Lung (tissue), 12 donors: ENCODE measurements around the gene LMAN2L. TPM values are rescaled to one million over a fixed set of nuclear protein-coding genes. Genes with fewer than 3 reads are reported as not detected.

Source experiments
- ATAC-seq: fragments of 200-7000 bp; cut with Tn5 transposase; one replicate; pipeline ENCODE4 v1.9.1; 2020; ENCODE audit warnings: moderate number of reproducible peaks; ENCODE audit not compliant: insufficient read depth, low FRiP score
- DNase-seq, 3 donors: peaks; one replicate each; pipeline ENCODE4 v3.0.0-alpha.2; 2013 to 2017
- H3K27ac ChIP-seq, 2 donors: one replicate each; pipeline ENCODE4 v1.5.1; 2013; ENCODE audit warnings: mild to moderate bottlenecking in 2 of 2, moderate library complexity in 2 of 2, control low read depth in 1 of 2, inconsistent platforms in 1 of 2, low read depth in 1 of 2, low read length in 1 of 2
- H3K27me3 ChIP-seq, 3 donors: one replicate each; pipeline ENCODE4 v1.5.1; 2013; ENCODE audit warnings: low read length in 2 of 3; ENCODE audit not compliant: control insufficient read depth in 3 of 3, insufficient read depth in 3 of 3
- H3K36me3 ChIP-seq, 4 donors: one replicate each; pipeline ENCODE4 v1.5.1; 2013; ENCODE audit warnings: low read length in 4 of 4, mild to moderate bottlenecking in 1 of 4, moderate library complexity in 1 of 4; ENCODE audit not compliant: control insufficient read depth in 4 of 4, insufficient read depth in 4 of 4
- H3K4me1 ChIP-seq, 5 donors: one replicate each; pipeline ENCODE4 v1.5.1; 2013; ENCODE audit warnings: low read length in 5 of 5, mild to moderate bottlenecking in 2 of 5, moderate library complexity in 1 of 5; ENCODE audit not compliant: control insufficient read depth in 5 of 5, insufficient read depth in 5 of 5
- H3K4me3 ChIP-seq: one replicate; pipeline ENCODE4 v1.5.1; 2013; ENCODE audit warnings: mild to moderate bottlenecking, control low read depth, moderate library complexity
- H3K9ac ChIP-seq, 2 donors: one replicate each; pipeline ENCODE4 v1.5.1; 2013; ENCODE audit warnings: low read length in 2 of 2, control low read depth in 1 of 2; ENCODE audit not compliant: insufficient read depth in 1 of 2
- H3K9me3 ChIP-seq, 4 donors: one replicate each; pipeline ENCODE4 v1.5.1; 2013; ENCODE audit warnings: low read length in 3 of 4, mild to moderate bottlenecking in 1 of 4, moderate library complexity in 1 of 4; ENCODE audit not compliant: control insufficient read depth in 4 of 4, insufficient read depth in 3 of 4
- WGBS, 2 donors: extraction: QIAGEN DNeasy Blood & Tissue Kit; methylation state at CpG; one replicate each; pipeline ENCODE4 v1.1.7; 2013; 5-methylcytosine and 5-hydroxymethylcytosine counted together
- polyA plus RNA-seq, 2 donors: library from polyadenylated mRNA; stranded (reverse); fragments of 200-250 nt; gene quantifications; one replicate each; pipeline ENCODE4 v1.2.1, GENCODE V29; 2013
- total RNA-seq, 2 donors: library from RNA; depleted of rRNA in 1 of 2; stranded (reverse); fragments of >200 nt in 1 of 2; gene quantifications; one replicate each; pipeline ENCODE4 v1.2.1, GENCODE V29; 2014 to 2021
- TF ChIP-seq, protein P1 (sequence below): IDR thresholded peaks from 2 replicates; pipeline ENCODE4 v1.5.1; 2012; ENCODE audit warnings: mild to moderate bottlenecking; ENCODE audit errors: control extremely low read depth, extremely low read depth
- donor health status: control.
- donor health status: control.
- donor health status: Bipolar disorder and iron deficiency.
- donor health status: healthy.
- donor health status: DM: yes; HTN: yes; CAD: no.

LMAN2L gene
- total and polyA plus RNA-seq, 4 donors: 8.6 to 36.3 (median 16.5) TPM

GRCh38 chr2:96788442-96789244, 48.8 kb upstream of the LMAN2L start:
- Histone ChIP-seq H3K36me3 (no peaks in the 10 kb centered on the region), H3K9ac (no peak overlapping the region), H3K27ac (peak overlapping the region; percentile 61 to 89), H3K4me3 (no peak overlapping the region), H3K9me3 (no peaks in the 10 kb centered on the region), H3K27me3 (no peaks in the 10 kb centered on the region), H3K4me1 (peaks cover 0 to 14% (median 0%) of the 10 kb centered on the region in 5 donors)
- ATAC-seq (no peak), DNase-seq (no peak)
- WGBS, 2 donors: 74 to 85% methylated on average over 17 of the region's 17 CpGs
- TF ChIP-seq, protein P1, sequence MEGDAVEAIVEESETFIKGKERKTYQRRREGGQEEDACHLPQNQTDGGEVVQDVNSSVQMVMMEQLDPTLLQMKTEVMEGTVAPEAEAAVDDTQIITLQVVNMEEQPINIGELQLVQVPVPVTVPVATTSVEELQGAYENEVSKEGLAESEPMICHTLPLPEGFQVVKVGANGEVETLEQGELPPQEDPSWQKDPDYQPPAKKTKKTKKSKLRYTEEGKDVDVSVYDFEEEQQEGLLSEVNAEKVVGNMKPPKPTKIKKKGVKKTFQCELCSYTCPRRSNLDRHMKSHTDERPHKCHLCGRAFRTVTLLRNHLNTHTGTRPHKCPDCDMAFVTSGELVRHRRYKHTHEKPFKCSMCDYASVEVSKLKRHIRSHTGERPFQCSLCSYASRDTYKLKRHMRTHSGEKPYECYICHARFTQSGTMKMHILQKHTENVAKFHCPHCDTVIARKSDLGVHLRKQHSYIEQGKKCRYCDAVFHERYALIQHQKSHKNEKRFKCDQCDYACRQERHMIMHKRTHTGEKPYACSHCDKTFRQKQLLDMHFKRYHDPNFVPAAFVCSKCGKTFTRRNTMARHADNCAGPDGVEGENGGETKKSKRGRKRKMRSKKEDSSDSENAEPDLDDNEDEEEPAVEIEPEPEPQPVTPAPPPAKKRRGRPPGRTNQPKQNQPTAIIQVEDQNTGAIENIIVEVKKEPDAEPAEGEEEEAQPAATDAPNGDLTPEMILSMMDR: no peak

GRCh38 chr2:96787411-96787810, 47.5 kb upstream of the LMAN2L start:
- Histone ChIP-seq H3K27me3 (no peaks in the 10 kb centered on the region), H3K9me3 (no peaks in the 10 kb centered on the region), H3K4me3 (no peak overlapping the region), H3K36me3 (no peaks in the 10 kb centered on the region), H3K4me1 (peaks cover 0 to 14% (median 0%) of the 10 kb centered on the region in 5 donors), H3K9ac (no peak overlapping the region), H3K27ac (peak overlapping the region; percentile 45 to 89)
- WGBS, 2 donors: 97 to 98% methylated on average over 3 of the region's 3 CpGs
- TF ChIP-seq, protein P1: no peak
- ATAC-seq (no peak), DNase-seq (no peak)

GRCh38 chr2:96783388-96783787, 43.5 kb upstream of the LMAN2L start:
- Histone ChIP-seq H3K4me1 (peaks cover 0 to 7% (median 0%) of the 10 kb centered on the region in 5 donors), H3K4me3 (no peak overlapping the region), H3K36me3 (no peaks in the 10 kb centered on the region), H3K27ac (no peak overlapping the region), H3K9me3 (no peaks in the 10 kb centered on the region), H3K27me3 (no peaks in the 10 kb centered on the region), H3K9ac (no peak overlapping the region)
- TF ChIP-seq, protein P1: no peak
- ATAC-seq (no peak), DNase-seq (no peak)
- WGBS, 2 donors: 72 to 80% methylated on average over 4 of the region's 4 CpGs
